Measurements from ENCODE around the gene KLF13.

- TF ChIP-seq CTCF (IDR thresholded peaks at IDR 0.05 in 4 of 5, conservative IDR thresholded peaks at IDR 0.05 in 1 of 5) (peak in 4 of 5 experiments; percentile 13 to 44 (median 24)), POLR2A (IDR thresholded peaks at IDR 0.05) (peak; percentile 83 to 85)
Measured at GRCh38 chr15:31327669-31328427, 1.2 kb downstream of the KLF13 start.
